HG02885 (cell line): Measurements from ENCODE around the gene EIF4A3.

Experiments used
- ATAC-seq: cut with Tn5 transposase; IDR thresholded peaks from one replicate; pipeline ENCODE4 v1.9.1; 2021; ENCODE audit warnings: mild to moderate bottlenecking; ENCODE audit not compliant: unreplicated experiment, poor library complexity

The EIF4A3 gene

GRCh38 chr17:80086616-80087015, 60.3 kb downstream of the EIF4A3 start:
- no peak for ATAC-seq

- ATAC-seq = no peak
Measured at GRCh38 chr17:80086081-80086480, 60.8 kb downstream of the EIF4A3 start.

- no peak for ATAC-seq
Measured at GRCh38 chr17:80084773-80085172, 62.2 kb downstream of the EIF4A3 start.
